Rectal smooth muscle tissue (tissue), 1 donor: ENCODE data around the gene HSPA9.

ENCODE experiments used
- H3K27ac ChIP-seq: one replicate; pipeline ENCODE4 v1.7.0; 2013; ENCODE audit warnings: low read depth, low read length, inconsistent platforms
- H3K27me3 ChIP-seq: one replicate; pipeline ENCODE4 v1.7.0; 2013; ENCODE audit warnings: low read length; ENCODE audit not compliant: control insufficient read depth, insufficient read depth
- H3K36me3 ChIP-seq: one replicate; pipeline ENCODE4 v1.7.0; 2013; ENCODE audit warnings: low read length; ENCODE audit not compliant: control insufficient read depth, insufficient read depth
- H3K4me1 ChIP-seq: one replicate; pipeline ENCODE4 v1.7.0; 2013; ENCODE audit warnings: low read length; ENCODE audit not compliant: control insufficient read depth, insufficient read depth
- H3K4me3 ChIP-seq: one replicate; pipeline ENCODE4 v1.7.0; 2013; ENCODE audit warnings: low read length
- H3K9ac ChIP-seq: one replicate; pipeline ENCODE4 v1.7.0; 2013; ENCODE audit warnings: low read length

The HSPA9 gene

GRCh38 chr5:138504799-138505198 lies 70.4 kb downstream of the HSPA9 start:
- H3K27ac ChIP-seq = no peak overlapping the region
- H3K9ac ChIP-seq = no peak overlapping the region
- H3K27me3 ChIP-seq = no peaks in the 10 kb centered on the region
- peaks cover 4% of the 10 kb centered on the region for H3K4me1 ChIP-seq
- no peaks in the 10 kb centered on the region for H3K36me3 ChIP-seq
- no peak overlapping the region for H3K4me3 ChIP-seq
